HepG2 (cell line): ENCODE measurements around the gene IDNK. TPM values are rescaled to one million over a fixed set of nuclear protein-coding genes. Genes with fewer than 3 reads are reported as not detected.

Experiments
- ATAC-seq: fragments of 200-7000 bp; cut with Tn5 transposase; 3 replicates; pipeline ENCODE4 v1.9.1; 2020; ENCODE audit warnings: mild to moderate bottlenecking, moderate library complexity
- BruUV-seq: library from RNA; stranded (reverse); fragments of 400-500 nt; replicated peaks from 2 replicates; lab custom pipeline; 2021; lab: Mats Ljungman, UMichigan
- CTCF ChIA-PET: fragments of 300-600 bp; formaldehyde crosslinking; extraction: SDS; loops from one replicate; lab custom pipeline; 2021; ENCODE audit warnings: low total read pairs, inconsistent platforms, low intra/inter-chr PET ratio; lab: Yijun Ruan, JAX
- POLR2A ChIA-PET: fragments of 350-600 bp; sonication (Branson Sonifier 250); formaldehyde crosslinking; loops from one replicate; lab custom pipeline; 2020; ENCODE audit warnings: antibody characterized with exemption, inconsistent platforms; lab: Yijun Ruan, JAX
- DNase-seq: peaks from one replicate; pipeline ENCODE4 v3.0.0-alpha.2; 2015; ENCODE audit warnings: low spot score
- FAIRE-seq: peaks from 3 replicates; lab custom pipeline; 2011; peaks lifted over from hg19 to GRCh38; lab: Jason Lieb, UNC
- H2AFZ ChIP-seq: one replicate; pipeline ENCODE4 v1.6.1; 2011; ENCODE audit warnings: low read length, inconsistent platforms
- H3K27ac ChIP-seq: fragments of 300-600 bp; 3 replicates; pipeline ENCODE4 v1.8.0; 2011; ENCODE audit warnings: mixed run types, mild to moderate bottlenecking, mixed read lengths, low read length, inconsistent platforms; ENCODE audit not compliant: insufficient read depth; ENCODE audit errors: extremely low read length
- H3K27me3 ChIP-seq, 2 experiments: fragments of 200-600 bp in 1 of 2; 2 replicates in 1 of 2; 3 replicates in 1 of 2; pipeline versions ENCODE4 v1.6.0 to v1.8.0; 2011; ENCODE audit warnings: low read length in 2 of 2, mild to moderate bottlenecking in 2 of 2, moderate library complexity in 2 of 2, inconsistent platforms in 1 of 2; ENCODE audit not compliant: insufficient read depth in 2 of 2, control insufficient read depth in 1 of 2
- H3K36me3 ChIP-seq, 2 experiments: fragments of 200-600 bp in 1 of 2; replicated peaks in 1 of 2; 2 replicates in 1 of 2; 3 replicates in 1 of 2; pipeline versions ENCODE4 v1.5.1 to v1.8.0; 2011; ENCODE audit warnings: low read length in 2 of 2, inconsistent platforms in 1 of 2; ENCODE audit not compliant: insufficient read depth in 2 of 2, control insufficient read depth in 1 of 2
- H3K4me1 ChIP-seq: 2 replicates; pipeline ENCODE4 v1.5.1; 2012; ENCODE audit warnings: low read length, inconsistent platforms; ENCODE audit not compliant: insufficient read depth
- H3K4me2 ChIP-seq: 2 replicates; pipeline ENCODE4 v1.6.0; 2011; ENCODE audit warnings: low read depth, low read length, inconsistent platforms
- H3K4me3 ChIP-seq, 3 experiments: fragments of 200-600 bp in 1 of 3; sonication (generic), shearing (Covaris generic) in 1 of 3; replicated peaks in 1 of 3; 2 replicates each; pipeline ENCODE4 v1.5.1; 2011 to 2016; ENCODE audit warnings: low read length in 3 of 3, inconsistent platforms in 2 of 3, low read depth in 2 of 3, mild to moderate bottlenecking in 2 of 3, control low read depth in 1 of 3, mixed read lengths in 1 of 3; ENCODE audit not compliant: insufficient read depth in 1 of 3
- H3K79me2 ChIP-seq: one replicate; pipeline ENCODE4 v1.6.1; 2011; ENCODE audit warnings: low read length, inconsistent platforms; ENCODE audit not compliant: insufficient read depth
- H3K9ac ChIP-seq: 2 replicates; pipeline ENCODE4 v1.6.0; 2011; ENCODE audit warnings: mild to moderate bottlenecking, low read depth, low read length, inconsistent platforms; ENCODE audit not compliant: insufficient read depth
- H3K9me3 ChIP-seq: 2 replicates; pipeline ENCODE4 v1.5.1; 2012; ENCODE audit warnings: mild to moderate bottlenecking, low read length
- H4K20me1 ChIP-seq: 2 replicates; pipeline ENCODE4 v1.6.0; 2011; ENCODE audit warnings: inconsistent platforms, mild to moderate bottlenecking, low read length, moderate library complexity; ENCODE audit not compliant: insufficient read depth
- CENPT ChIP-seq: sonication (generic); formaldehyde crosslinking; IDR thresholded peaks from 2 replicates; pipeline ENCODE4 v1.8.0; 2022; ENCODE audit warnings: low read depth, mild to moderate bottlenecking, moderate library complexity, missing genetic modification reagents
- CHD4 ChIP-seq: fragments of 200-600 bp; sonication (generic); IDR thresholded peaks from 2 replicates; pipeline ENCODE4 v1.7.0; 2017; ENCODE audit warnings: mild to moderate bottlenecking, low read length, borderline replicate concordance
- DPF2 ChIP-seq: sonication (generic); formaldehyde crosslinking; IDR thresholded peaks from 2 replicates; pipeline ENCODE4 v1.4.0; 2020; ENCODE audit warnings: mild to moderate bottlenecking, low read depth, missing genetic modification reagents, borderline replicate concordance
- JDP2 ChIP-seq: sonication (generic); formaldehyde crosslinking; IDR thresholded peaks from 2 replicates; pipeline ENCODE4 v1.8.1; 2022; ENCODE audit warnings: missing genetic modification reagents, borderline replicate concordance
- MXI1 ChIP-seq: IDR thresholded peaks from 3 replicates; pipeline ENCODE4 v1.6.1; 2012; ENCODE audit warnings: low read depth, low read length, inconsistent platforms, borderline replicate concordance
- RAD21 ChIP-seq: fragments of 450-650 bp; formaldehyde crosslinking; IDR thresholded peaks from 2 replicates; pipeline ENCODE4 v1.5.0; 2020; ENCODE audit warnings: mild to moderate bottlenecking
- STAG1 ChIP-seq: sonication (generic); formaldehyde crosslinking; IDR thresholded peaks from 2 replicates; pipeline ENCODE4 v1.4.0; 2020; ENCODE audit warnings: missing genetic modification reagents
- ZNF335 ChIP-seq: sonication (generic); formaldehyde crosslinking; IDR thresholded peaks from 2 replicates; pipeline ENCODE4 v1.4.0; 2020; ENCODE audit warnings: missing genetic modification reagents
- WGBS: methylation state at CpG from one replicate; pipeline ENCODE4 v1.1.6; 2017; ENCODE audit warnings: low lambda C conversion rate; 5-methylcytosine and 5-hydroxymethylcytosine counted together
- in situ Hi-C: cut with HindIII; loops from 2 replicates; pipeline ENCODE4 v1.10.0; 2017; ENCODE audit warnings: low pct_unique_long_range_greater_than_20kb; ENCODE audit not compliant: extremely low pct_ligation_motif_present
- intact Hi-C: fragments of 100-400 bp; cut with micrococcal nuclease; formaldehyde crosslinking; loops from one replicate; pipeline ENCODE4 v1.10.0; 2022; ENCODE audit not compliant: unreplicated experiment
- polyA plus RNA-seq, 8 experiments: library from polyadenylated mRNA; depleted of rRNA in 3 of 8; stranded (reverse) in 7 of 8; unstranded in 1 of 8; fragments of >200 nt; fragmentation: Illumina TruSeq in 4 of 8; extraction: Trizol in 4 of 8; gene quantifications; 2 replicates each; pipeline versions ENCODE4 v1.2.1 to v1.2.3, GENCODE V29; 2011 to 2016; ENCODE audit warnings: low read depth in 4 of 8, missing spikeins in 1 of 8, mixed read lengths in 1 of 8; ENCODE audit not compliant: insufficient read depth in 1 of 8
- total RNA-seq, 5 experiments: library from RNA; depleted of rRNA; stranded (reverse); fragments of >200 nt; fragmentation: Illumina TruSeq; extraction: Trizol; gene quantifications; 2 replicates each; pipeline ENCODE4 v1.2.3, GENCODE V29; 2016; ENCODE audit warnings: low read depth in 1 of 5
- TF ChIP-seq, protein P1 (sequence below): sonication (generic); formaldehyde crosslinking; IDR thresholded peaks from 2 replicates; pipeline ENCODE4 v1.9.0; 2021; ENCODE audit warnings: missing genetic modification reagents, borderline replicate concordance
- TF ChIP-seq, protein P2 (sequence below): sonication (generic); formaldehyde crosslinking; IDR thresholded peaks from 2 replicates; pipeline ENCODE4 v1.4.0; 2020; ENCODE audit warnings: missing genetic modification reagents, mild to moderate bottlenecking, borderline replicate concordance
- TF ChIP-seq, protein P3 (sequence below): sonication (generic); formaldehyde crosslinking; IDR thresholded peaks from 2 replicates; pipeline ENCODE4 v1.4.0; 2020; ENCODE audit warnings: missing genetic modification reagents
- TF ChIP-seq, protein P4 (sequence below): sonication (generic); formaldehyde crosslinking; IDR thresholded peaks from 2 replicates; pipeline ENCODE4 v1.4.0; 2020; ENCODE audit warnings: missing genetic modification reagents
- TF ChIP-seq, protein P5 (sequence below): sonication (generic); formaldehyde crosslinking; IDR thresholded peaks from 2 replicates; pipeline ENCODE4 v1.5.0; 2020; ENCODE audit warnings: mild to moderate bottlenecking, missing genetic modification reagents, moderate library complexity

IDNK gene
- total and polyA plus RNA-seq, 2 of the 13 experiments (the other 11 are each of a cell fraction or from before 2014, with no cell fraction given), result 3.1 to 4.8 TPM

DNA sequence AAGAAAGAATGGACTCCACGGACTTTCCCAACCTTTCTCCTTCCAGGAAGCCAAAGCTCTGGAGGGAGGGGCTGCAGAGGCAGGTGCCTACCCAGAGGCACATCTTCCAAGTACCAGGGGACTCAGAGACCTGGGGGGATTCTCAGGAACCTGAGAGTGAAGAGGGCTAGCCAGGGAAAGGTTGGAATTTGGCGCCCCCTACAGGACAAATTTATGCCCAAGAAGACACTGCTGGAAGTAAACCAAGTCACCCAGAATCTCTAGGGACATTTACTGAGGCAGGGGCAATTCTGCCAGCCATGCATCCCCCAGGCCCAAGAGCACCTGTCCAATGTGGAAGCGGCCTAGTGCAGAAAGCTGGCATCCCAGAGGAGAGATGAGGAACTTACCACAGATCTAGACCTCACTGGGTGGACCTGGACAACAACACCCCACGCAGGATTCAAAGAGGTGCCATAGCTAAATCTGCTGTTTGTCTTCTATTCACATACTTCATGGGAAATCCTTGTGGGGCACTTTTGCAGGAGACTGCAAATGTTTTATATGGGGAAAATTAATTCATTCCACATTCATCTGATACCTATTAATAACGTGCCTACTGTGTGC lies 25.9 kb upstream of the IDNK start:
- intact Hi-C loops, result no loop called here
- no peaks in the 10 kb centered on the region for H3K79me2 ChIP-seq
- ATAC-seq (peak; percentile 61), FAIRE-seq (no peak), DNase-seq (no peak)
- BruUV-seq, result no TSS peak
- H3K4me3 ChIP-seq, result no peak overlapping the region
- H3K4me1 ChIP-seq, result peaks cover 22% of the 10 kb centered on the region
- no peak overlapping the region for H2AFZ ChIP-seq
- no peaks in the 10 kb centered on the region for H3K36me3 ChIP-seq
- TF ChIP-seq, protein P1, sequence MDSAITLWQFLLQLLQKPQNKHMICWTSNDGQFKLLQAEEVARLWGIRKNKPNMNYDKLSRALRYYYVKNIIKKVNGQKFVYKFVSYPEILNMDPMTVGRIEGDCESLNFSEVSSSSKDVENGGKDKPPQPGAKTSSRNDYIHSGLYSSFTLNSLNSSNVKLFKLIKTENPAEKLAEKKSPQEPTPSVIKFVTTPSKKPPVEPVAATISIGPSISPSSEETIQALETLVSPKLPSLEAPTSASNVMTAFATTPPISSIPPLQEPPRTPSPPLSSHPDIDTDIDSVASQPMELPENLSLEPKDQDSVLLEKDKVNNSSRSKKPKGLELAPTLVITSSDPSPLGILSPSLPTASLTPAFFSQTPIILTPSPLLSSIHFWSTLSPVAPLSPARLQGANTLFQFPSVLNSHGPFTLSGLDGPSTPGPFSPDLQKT (CRISPR knock-in tag), result no peak
- TF ChIP-seq, protein P2, sequence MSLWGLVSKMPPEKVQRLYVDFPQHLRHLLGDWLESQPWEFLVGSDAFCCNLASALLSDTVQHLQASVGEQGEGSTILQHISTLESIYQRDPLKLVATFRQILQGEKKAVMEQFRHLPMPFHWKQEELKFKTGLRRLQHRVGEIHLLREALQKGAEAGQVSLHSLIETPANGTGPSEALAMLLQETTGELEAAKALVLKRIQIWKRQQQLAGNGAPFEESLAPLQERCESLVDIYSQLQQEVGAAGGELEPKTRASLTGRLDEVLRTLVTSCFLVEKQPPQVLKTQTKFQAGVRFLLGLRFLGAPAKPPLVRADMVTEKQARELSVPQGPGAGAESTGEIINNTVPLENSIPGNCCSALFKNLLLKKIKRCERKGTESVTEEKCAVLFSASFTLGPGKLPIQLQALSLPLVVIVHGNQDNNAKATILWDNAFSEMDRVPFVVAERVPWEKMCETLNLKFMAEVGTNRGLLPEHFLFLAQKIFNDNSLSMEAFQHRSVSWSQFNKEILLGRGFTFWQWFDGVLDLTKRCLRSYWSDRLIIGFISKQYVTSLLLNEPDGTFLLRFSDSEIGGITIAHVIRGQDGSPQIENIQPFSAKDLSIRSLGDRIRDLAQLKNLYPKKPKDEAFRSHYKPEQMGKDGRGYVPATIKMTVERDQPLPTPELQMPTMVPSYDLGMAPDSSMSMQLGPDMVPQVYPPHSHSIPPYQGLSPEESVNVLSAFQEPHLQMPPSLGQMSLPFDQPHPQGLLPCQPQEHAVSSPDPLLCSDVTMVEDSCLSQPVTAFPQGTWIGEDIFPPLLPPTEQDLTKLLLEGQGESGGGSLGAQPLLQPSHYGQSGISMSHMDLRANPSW, result no peak
- TF ChIP-seq JDP2 (CRISPR knock-in tag) (no peak), DPF2 (CRISPR knock-in tag) (no peak), CENPT (CRISPR knock-in tag) (no peak), MXI1 (no peak), STAG1 (peak; percentile 68), ZNF335 (CRISPR knock-in tag) (no peak), RAD21 (CRISPR knock-in tag) (0 out of 2 replicates have a peak, but pooled peaks have one; percentile 23), CHD4 (no peak)
- TF ChIP-seq, protein P3, sequence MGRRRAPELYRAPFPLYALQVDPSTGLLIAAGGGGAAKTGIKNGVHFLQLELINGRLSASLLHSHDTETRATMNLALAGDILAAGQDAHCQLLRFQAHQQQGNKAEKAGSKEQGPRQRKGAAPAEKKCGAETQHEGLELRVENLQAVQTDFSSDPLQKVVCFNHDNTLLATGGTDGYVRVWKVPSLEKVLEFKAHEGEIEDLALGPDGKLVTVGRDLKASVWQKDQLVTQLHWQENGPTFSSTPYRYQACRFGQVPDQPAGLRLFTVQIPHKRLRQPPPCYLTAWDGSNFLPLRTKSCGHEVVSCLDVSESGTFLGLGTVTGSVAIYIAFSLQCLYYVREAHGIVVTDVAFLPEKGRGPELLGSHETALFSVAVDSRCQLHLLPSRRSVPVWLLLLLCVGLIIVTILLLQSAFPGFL (CRISPR knock-in tag), result no peak
- TF ChIP-seq, protein P4, sequence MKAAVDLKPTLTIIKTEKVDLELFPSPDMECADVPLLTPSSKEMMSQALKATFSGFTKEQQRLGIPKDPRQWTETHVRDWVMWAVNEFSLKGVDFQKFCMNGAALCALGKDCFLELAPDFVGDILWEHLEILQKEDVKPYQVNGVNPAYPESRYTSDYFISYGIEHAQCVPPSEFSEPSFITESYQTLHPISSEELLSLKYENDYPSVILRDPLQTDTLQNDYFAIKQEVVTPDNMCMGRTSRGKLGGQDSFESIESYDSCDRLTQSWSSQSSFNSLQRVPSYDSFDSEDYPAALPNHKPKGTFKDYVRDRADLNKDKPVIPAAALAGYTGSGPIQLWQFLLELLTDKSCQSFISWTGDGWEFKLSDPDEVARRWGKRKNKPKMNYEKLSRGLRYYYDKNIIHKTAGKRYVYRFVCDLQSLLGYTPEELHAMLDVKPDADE (CRISPR knock-in tag), result no peak
- TF ChIP-seq, protein P5, sequence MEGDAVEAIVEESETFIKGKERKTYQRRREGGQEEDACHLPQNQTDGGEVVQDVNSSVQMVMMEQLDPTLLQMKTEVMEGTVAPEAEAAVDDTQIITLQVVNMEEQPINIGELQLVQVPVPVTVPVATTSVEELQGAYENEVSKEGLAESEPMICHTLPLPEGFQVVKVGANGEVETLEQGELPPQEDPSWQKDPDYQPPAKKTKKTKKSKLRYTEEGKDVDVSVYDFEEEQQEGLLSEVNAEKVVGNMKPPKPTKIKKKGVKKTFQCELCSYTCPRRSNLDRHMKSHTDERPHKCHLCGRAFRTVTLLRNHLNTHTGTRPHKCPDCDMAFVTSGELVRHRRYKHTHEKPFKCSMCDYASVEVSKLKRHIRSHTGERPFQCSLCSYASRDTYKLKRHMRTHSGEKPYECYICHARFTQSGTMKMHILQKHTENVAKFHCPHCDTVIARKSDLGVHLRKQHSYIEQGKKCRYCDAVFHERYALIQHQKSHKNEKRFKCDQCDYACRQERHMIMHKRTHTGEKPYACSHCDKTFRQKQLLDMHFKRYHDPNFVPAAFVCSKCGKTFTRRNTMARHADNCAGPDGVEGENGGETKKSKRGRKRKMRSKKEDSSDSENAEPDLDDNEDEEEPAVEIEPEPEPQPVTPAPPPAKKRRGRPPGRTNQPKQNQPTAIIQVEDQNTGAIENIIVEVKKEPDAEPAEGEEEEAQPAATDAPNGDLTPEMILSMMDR, result peak; percentile 69
- no peak overlapping the region for H3K27ac ChIP-seq
- no peaks in the 10 kb centered on the region for H3K27me3 ChIP-seq
- H3K9ac ChIP-seq, result no peak overlapping the region
- H3K4me2 ChIP-seq, result no peak overlapping the region
- H3K9me3 ChIP-seq, result no peaks in the 10 kb centered on the region
- no peaks in the 10 kb centered on the region for H4K20me1 ChIP-seq
- POLR2A ChIA-PET, result no interaction called here
- WGBS, result 84% methylated on average over 3 of the region's 5 CpGs
- in situ Hi-C loops, result no loop called here
- CTCF ChIA-PET, result interaction anchor here (0.6 kb wide), 1 partner anchor 14 kb away, joined by 3 read pairs; no protein-coding TSS in a partner anchor
